H1 (cell line): ENCODE measurements around the gene ZMPSTE24. TPM values are rescaled to one million over a fixed set of nuclear protein-coding genes. Genes with fewer than 3 reads are reported as not detected.

Source experiments
- CBX8 ChIP-seq: fragments of 300-800, 300-1000 bp; sonication (generic); IDR thresholded peaks from 2 replicates; pipeline ENCODE4 v1.7.1; 2016; ENCODE audit warnings: low read depth, low read length, borderline replicate concordance
- CEBPB ChIP-seq: IDR thresholded peaks from 2 replicates; pipeline ENCODE4 v1.6.1; 2012; ENCODE audit warnings: low read depth, low read length
- CHD7 ChIP-seq: fragments of 300-600 bp; sonication (generic); IDR thresholded peaks from 2 replicates; pipeline ENCODE4 v1.7.1; 2012; ENCODE audit warnings: low read length, moderate library complexity, mild to moderate bottlenecking, inconsistent platforms; ENCODE audit not compliant: insufficient replicate concordance
- EZH2 ChIP-seq: fragments of 200-600 bp; sonication (generic); IDR thresholded peaks from 2 replicates; pipeline ENCODE4 v1.7.1; 2012; ENCODE audit warnings: low read depth, mild to moderate bottlenecking, moderate library complexity, low read length, inconsistent platforms; ENCODE audit not compliant: severe bottlenecking
- KDM4A ChIP-seq: IDR thresholded peaks from one replicate; pipeline ENCODE4 v1.7.1; 2012; ENCODE audit warnings: low read depth, mild to moderate bottlenecking, moderate library complexity, low read length, inconsistent platforms; ENCODE audit not compliant: severe bottlenecking
- POLR2AphosphoS5 ChIP-seq: IDR thresholded peaks from 2 replicates; pipeline ENCODE4 v1.6.1; 2011; ENCODE audit warnings: low read depth, low read length
- polyA plus RNA-seq, 7 experiments: library from polyadenylated mRNA; depleted of rRNA in 3 of 7; stranded (reverse) in 5 of 7; unstranded in 2 of 7; fragments of >200 nt in 5 of 7; fragments of 200-250 nt in 2 of 7; gene quantifications; 1 replicate in 5 of 7; 2 replicates in 1 of 7; 4 replicates in 1 of 7; pipeline versions ENCODE4 v1.2.1 to v1.2.3, GENCODE V29; 2011 to 2013; ENCODE audit warnings: missing spikeins in 2 of 7, mixed read lengths in 2 of 7
- total RNA-seq: library from RNA; stranded (reverse); fragmentation: NEBNext Ultra II Directional; extraction: Animal tissue kit (Norgen Biotek cat#: 25700); gene quantifications from 2 replicates; pipeline ENCODE4 v1.2.1, GENCODE V29; 2021

Gene ZMPSTE24
- total and polyA plus RNA-seq, 2 of the 8 experiments (the other 6 are each of a cell fraction or from before 2014, with no cell fraction given): 12.7 to 42.9 TPM

GRCh38 chr1:40272653-40273213 lies 14.7 kb downstream of the ZMPSTE24 start (continued):
- TF ChIP-seq POLR2AphosphoS5 (no peak), CHD7 (no peak), KDM4A (no peak), CBX8 (no peak), CEBPB (no peak), EZH2 (no peak)
